ENCODE data around the gene NAPA. TPM values are rescaled to one million over a fixed set of nuclear protein-coding genes. Genes with fewer than 3 reads are reported as not detected.

Gene NAPA
- total and polyA plus RNA-seq, 10 of the 15 experiments (the other 5 are each of a cell fraction or from before 2014, with no cell fraction given), result 8.2 to 193 (median 102) TPM

DNA sequence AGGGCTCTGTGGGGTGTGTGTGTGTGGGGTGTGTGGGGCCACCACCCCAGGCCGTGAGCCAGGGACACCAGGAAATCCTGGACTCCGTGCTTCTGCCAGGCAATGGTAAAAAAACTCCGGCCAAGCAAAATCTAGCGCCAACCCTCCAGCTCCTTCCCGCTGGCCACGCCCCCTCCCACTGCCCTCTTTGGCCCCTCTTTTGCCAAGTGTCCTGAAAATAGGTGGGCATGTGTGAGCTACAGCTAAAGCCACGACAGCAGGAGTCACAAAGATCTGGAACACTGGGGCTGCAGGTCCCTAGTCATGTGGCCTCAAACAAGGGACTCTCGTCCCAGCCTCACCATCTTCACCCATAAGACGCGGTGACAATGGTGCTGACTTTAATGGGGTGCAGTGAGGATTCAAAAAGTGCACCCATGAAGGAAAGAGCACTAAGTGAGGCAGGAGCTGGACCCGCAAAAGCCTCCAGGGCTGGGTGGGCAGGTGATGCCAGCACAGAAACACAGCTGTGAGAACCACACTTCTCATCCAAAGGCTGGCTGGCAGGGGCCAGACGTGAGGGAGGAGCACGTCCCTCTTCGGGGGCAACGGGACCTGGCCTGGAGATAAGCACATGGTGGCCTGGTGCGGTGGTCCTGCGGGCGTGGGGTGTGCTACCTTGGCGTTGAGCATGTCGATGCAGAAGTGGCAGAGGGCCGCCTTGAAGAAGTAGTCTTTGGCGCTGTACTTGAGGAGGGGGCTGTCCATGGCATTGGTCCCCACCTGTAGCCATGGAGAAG, 23.3 kb downstream of the NAPA start:
- WGBS (ENCODE audit: insufficient coverage, insufficient replicate concordance, low lambda C conversion rate, missing lambda C conversion rate), result 90% methylated on average over 22 of the region's 22 CpGs
- H2AFZ ChIP-seq (ENCODE audit: control insufficient read depth, low read depth, low read length), result no peak overlapping the region
- SMC1A ChIA-PET (ENCODE audit: uncharacterized antibody, unreplicated experiment), result no interaction called here

More for the DNA sequence above, 23.3 kb downstream of the NAPA start:
- Histone ChIP-seq H4K20me1 (ENCODE audit: control insufficient read depth, insufficient read depth) (no peaks in the 10 kb centered on the region; the same call in 1 of the 2 replicates), H3K27me3 (replicated peaks in 1 of 2; ENCODE audit: control insufficient read depth in 2 of 2, insufficient read depth in 2 of 2, low read length in 1 of 2) (no peaks in the 10 kb centered on the region), H3K4me1 (ENCODE audit: control insufficient read depth, insufficient read depth, low read length) (peaks cover 14% of the 10 kb centered on the region), H3K4me2 (ENCODE audit: control insufficient read depth, insufficient read depth) (no peak overlapping the region), H3K4me3 (no peak overlapping the region), H3K79me2 (ENCODE audit: control insufficient read depth, insufficient read depth, low read length) (no peaks in the 10 kb centered on the region), H3K9me3 (replicated peaks; ENCODE audit: control insufficient read depth, insufficient read depth, low read length) (no peaks in the 10 kb centered on the region), H3K9ac (ENCODE audit: control insufficient read depth, insufficient read depth, low read length) (no peak overlapping the region), H3K27ac (ENCODE audit: control insufficient read depth, insufficient read depth) (no peak overlapping the region), H3K36me3 (ENCODE audit: control insufficient read depth in 2 of 2, insufficient read depth in 2 of 2, low read length in 1 of 2) (peaks cover 18 to 27% of the 10 kb centered on the region in 2 experiments)
- RAD21 ChIA-PET (ENCODE audit: unreplicated experiment), result no interaction called here
- no peak for TF ChIP-seq TBL1XR1 (IDR thresholded peaks at IDR 0.05; ENCODE audit: low read depth, low read length)
- TF ChIP-seq PAX8 (IDR thresholded peaks at IDR 0.05), result no peak
- TF ChIP-seq POLR2A (IDR thresholded peaks at IDR 0.05; ENCODE audit: low read depth, low read length), result 0 out of 2 replicates have a peak, but pooled peaks have one; percentile 19
- TF ChIP-seq NFXL1 (IDR thresholded peaks at IDR 0.05; ENCODE audit: borderline replicate concordance), result no peak
- TF ChIP-seq, protein P1, sequence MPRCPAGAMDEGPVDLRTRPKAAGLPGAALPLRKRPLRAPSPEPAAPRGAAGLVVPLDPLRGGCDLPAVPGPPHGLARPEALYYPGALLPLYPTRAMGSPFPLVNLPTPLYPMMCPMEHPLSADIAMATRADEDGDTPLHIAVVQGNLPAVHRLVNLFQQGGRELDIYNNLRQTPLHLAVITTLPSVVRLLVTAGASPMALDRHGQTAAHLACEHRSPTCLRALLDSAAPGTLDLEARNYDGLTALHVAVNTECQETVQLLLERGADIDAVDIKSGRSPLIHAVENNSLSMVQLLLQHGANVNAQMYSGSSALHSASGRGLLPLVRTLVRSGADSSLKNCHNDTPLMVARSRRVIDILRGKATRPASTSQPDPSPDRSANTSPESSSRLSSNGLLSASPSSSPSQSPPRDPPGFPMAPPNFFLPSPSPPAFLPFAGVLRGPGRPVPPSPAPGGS (IDR thresholded peaks at IDR 0.05; ENCODE audit: borderline replicate concordance, insufficient read depth, low read depth, low read length, poor library complexity, severe bottlenecking), result no peak
- no peak for TF ChIP-seq JUND (IDR thresholded peaks at IDR 0.05; ENCODE audit: low read depth, low read length)
- TF ChIP-seq ZNF24 (IDR thresholded peaks at IDR 0.05), result no peak
- intact Hi-C loops (cut with micrococcal nuclease; ENCODE audit: unreplicated experiment), result no loop called here
- in situ Hi-C loops (cut with MboI), result no loop called here
- ATAC-seq, result no peak
- DNase-seq (ENCODE audit: low read depth, low spot score), result no peak
- POLR2A ChIA-PET, result interaction anchor here (0.6 kb wide), 1 partner anchor 62 kb away, joined by 3 read pairs; no protein-coding TSS in a partner anchor
- FAIRE-seq, result no peak
- BruUV-seq (replicated peaks), result no TSS peak
- CTCF ChIA-PET, result interaction anchor here (0.9 kb wide), 1 partner anchor 206 kb away, joined by 3 read pairs; no protein-coding TSS in a partner anchor

Measured in GM12878 (cell line).